GM12878 (cell line): Measurements from ENCODE around the gene HESX1. TPM values are rescaled to one million over a fixed set of nuclear protein-coding genes. Genes with fewer than 3 reads are reported as not detected.

Source experiments
- ATAC-seq: fragments of 200-7000 bp; cut with Tn5 transposase; 3 replicates; pipeline ENCODE4 v1.9.1; 2020; ENCODE audit warnings: mild to moderate bottlenecking, moderate library complexity
- BruUV-seq: library from RNA; stranded (reverse); fragments of 400-500 nt; replicated peaks from 2 replicates; lab custom pipeline; 2021; lab: Mats Ljungman, UMichigan
- CTCF ChIA-PET: fragments of 300-600 bp; sonication (Branson Sonifier 250); formaldehyde crosslinking; extraction: SDS; loops from one replicate; lab custom pipeline; 2021; ENCODE audit warnings: inconsistent platforms; lab: Yijun Ruan, JAX
- POLR2A ChIA-PET: fragments of 350-600 bp; formaldehyde crosslinking; extraction: SDS; loops from one replicate; lab custom pipeline; 2021; ENCODE audit warnings: inconsistent platforms; lab: Charles Lee
- RAD21 ChIA-PET: fragments of 300-600 bp; sonication (Branson Sonifier 250); formaldehyde crosslinking; loops from one replicate; lab custom pipeline; 2023; ENCODE audit warnings: antibody characterized with exemption; ENCODE audit not compliant: unreplicated experiment; lab: Charles Lee
- SMC1A ChIA-PET: fragments of 300-600 bp; sonication (Branson Sonifier 250); formaldehyde crosslinking; loops from one replicate; lab custom pipeline; 2023; ENCODE audit not compliant: unreplicated experiment, uncharacterized antibody; lab: Charles Lee
- DNase-seq: peaks from one replicate; pipeline ENCODE4 v3.0.0-alpha.2; 2011; ENCODE audit warnings: low read depth, low spot score
- FAIRE-seq: peaks from 3 replicates; lab custom pipeline; 2011; peaks lifted over from hg19 to GRCh38; lab: Jason Lieb, UNC
- H2AFZ ChIP-seq: 2 replicates; pipeline ENCODE4 v1.6.0; 2011; ENCODE audit warnings: low read depth, low read length, control low read depth; ENCODE audit not compliant: control insufficient read depth
- H3K27ac ChIP-seq: 2 replicates; pipeline ENCODE4 v1.5.1; 2011; ENCODE audit warnings: control low read depth; ENCODE audit not compliant: control insufficient read depth, insufficient read depth
- H3K27me3 ChIP-seq, 2 experiments: replicated peaks in 1 of 2; 2 replicates each; pipeline versions ENCODE4 v1.6.0 to v1.6.1; 2011; ENCODE audit warnings: low read length in 1 of 2; ENCODE audit not compliant: control insufficient read depth in 2 of 2, insufficient read depth in 2 of 2
- H3K36me3 ChIP-seq, 2 experiments: 2 replicates each; pipeline ENCODE4 v1.5.1; 2011; ENCODE audit warnings: low read length in 1 of 2; ENCODE audit not compliant: control insufficient read depth in 2 of 2, insufficient read depth in 2 of 2
- H3K4me1 ChIP-seq: 2 replicates; pipeline ENCODE4 v1.6.1; 2011; ENCODE audit warnings: mild to moderate bottlenecking, low read length, moderate library complexity, mixed read lengths; ENCODE audit not compliant: control insufficient read depth, insufficient read depth
- H3K4me2 ChIP-seq: 2 replicates; pipeline ENCODE4 v1.6.0; 2011; ENCODE audit warnings: control low read depth; ENCODE audit not compliant: control insufficient read depth, insufficient read depth
- H3K4me3 ChIP-seq: fragments of 200-600 bp; sonication (generic); 2 replicates; pipeline ENCODE4 v1.5.1; 2016
- H3K79me2 ChIP-seq: 2 replicates; pipeline ENCODE4 v1.6.0; 2011; ENCODE audit warnings: low read length; ENCODE audit not compliant: control insufficient read depth, insufficient read depth
- H3K9ac ChIP-seq: 2 replicates; pipeline ENCODE4 v1.8.0; 2011; ENCODE audit warnings: low read length, control low read depth, mixed read lengths; ENCODE audit not compliant: control insufficient read depth, insufficient read depth
- H3K9me3 ChIP-seq: replicated peaks from 3 replicates; pipeline ENCODE4 v1.5.1; 2011; ENCODE audit warnings: mild to moderate bottlenecking, low read length; ENCODE audit not compliant: control insufficient read depth, insufficient read depth
- H4K20me1 ChIP-seq: 2 replicates; pipeline ENCODE4 v1.6.0; 2011; ENCODE audit not compliant: control insufficient read depth, insufficient read depth
- BCL11A ChIP-seq: IDR thresholded peaks from 2 replicates; pipeline ENCODE4 v1.6.1; 2011; ENCODE audit warnings: low read depth, low read length
- CREM ChIP-seq: IDR thresholded peaks from 2 replicates; pipeline ENCODE4 v1.6.1; 2014; ENCODE audit warnings: antibody characterized with exemption, low read depth
- NFXL1 ChIP-seq: fragments of 450-650 bp; IDR thresholded peaks from 2 replicates; pipeline ENCODE4 v1.6.1; 2017; ENCODE audit warnings: antibody characterized with exemption, mild to moderate bottlenecking, borderline replicate concordance
- PAX5 ChIP-seq: IDR thresholded peaks from 2 replicates; pipeline ENCODE4 v1.6.1; 2011; ENCODE audit warnings: low read depth, low read length, borderline replicate concordance
- PAX8 ChIP-seq: fragments of 450-650 bp; IDR thresholded peaks from 2 replicates; pipeline ENCODE4 v1.6.1; 2017; ENCODE audit warnings: mild to moderate bottlenecking, moderate library complexity
- TAF1 ChIP-seq: IDR thresholded peaks from 2 replicates; pipeline ENCODE4 v1.6.1; 2011; ENCODE audit warnings: mild to moderate bottlenecking, low read depth, low read length, borderline replicate concordance
- WGBS: methylation state at CpG from one replicate; pipeline ENCODE4 v1.1.6; 2016; ENCODE audit warnings: low lambda C conversion rate; ENCODE audit not compliant: insufficient replicate concordance, insufficient coverage; ENCODE audit errors: missing lambda C conversion rate; 5-methylcytosine and 5-hydroxymethylcytosine counted together
- in situ Hi-C: fragments of 300-500 bp; cut with MboI; formaldehyde crosslinking; loops from 9 replicates; pipeline ENCODE4 v1.14.3; 2018; ENCODE audit warnings: mixed read lengths
- intact Hi-C: fragments of 100-400 bp; cut with micrococcal nuclease; formaldehyde crosslinking; loops from one replicate; pipeline ENCODE4 v1.14.2; 2022; ENCODE audit not compliant: unreplicated experiment
- polyA plus RNA-seq, 11 experiments: library from polyadenylated mRNA; depleted of rRNA in 4 of 11; unstranded in 6 of 11; stranded (reverse) in 5 of 11; fragments of >200 nt; fragmentation: Nextera tagmentation in 4 of 11; fragmentation: Illumina TruSeq in 1 of 11; extraction: Ambion mirVana in 4 of 11; extraction: Trizol in 1 of 11; gene quantifications; 1 replicate in 1 of 11; 2 replicates in 10 of 11; pipeline versions ENCODE4 v1.2.1 to v1.2.3, GENCODE V29; 2011 to 2016; ENCODE audit warnings: inconsistent platforms in 2 of 11, missing spikeins in 2 of 11, low read depth in 1 of 11
- total RNA-seq, 4 experiments: library from RNA; depleted of rRNA in 3 of 4; stranded (reverse); fragments of >200 nt in 3 of 4; fragmentation: Illumina TruSeq in 1 of 4; extraction: Trizol in 1 of 4; gene quantifications; 2 replicates each; pipeline versions ENCODE4 v1.2.1 to v1.2.3, GENCODE V29; 2013 to 2021
- TF ChIP-seq, protein P1 (sequence below): fragments of 450-650 bp; IDR thresholded peaks from 2 replicates; pipeline ENCODE4 v1.6.1; 2016; ENCODE audit warnings: mild to moderate bottlenecking
- TF ChIP-seq, protein P2 (sequence below): fragments of 150-350 bp; IDR thresholded peaks from 2 replicates; pipeline ENCODE4 v1.6.1; 2016; ENCODE audit warnings: low read depth, low read length
- TF ChIP-seq, protein P3 (sequence below): IDR thresholded peaks from 2 replicates; pipeline ENCODE4 v1.6.1; 2011; ENCODE audit warnings: borderline replicate concordance, low read depth, mild to moderate bottlenecking, moderate library complexity, mixed read lengths, low read length; ENCODE audit not compliant: insufficient read depth; ENCODE audit errors: extremely low read length
- TF ChIP-seq, protein P4 (sequence below): IDR thresholded peaks from 2 replicates; pipeline ENCODE4 v1.6.1; 2012; ENCODE audit warnings: low read length, inconsistent platforms

The HESX1 gene
- total and polyA plus RNA-seq, 10 of the 15 experiments (the other 5 are each of a cell fraction or from before 2014, with no cell fraction given), result 2.5 to 5.9 (median 4.3) TPM

DNA sequence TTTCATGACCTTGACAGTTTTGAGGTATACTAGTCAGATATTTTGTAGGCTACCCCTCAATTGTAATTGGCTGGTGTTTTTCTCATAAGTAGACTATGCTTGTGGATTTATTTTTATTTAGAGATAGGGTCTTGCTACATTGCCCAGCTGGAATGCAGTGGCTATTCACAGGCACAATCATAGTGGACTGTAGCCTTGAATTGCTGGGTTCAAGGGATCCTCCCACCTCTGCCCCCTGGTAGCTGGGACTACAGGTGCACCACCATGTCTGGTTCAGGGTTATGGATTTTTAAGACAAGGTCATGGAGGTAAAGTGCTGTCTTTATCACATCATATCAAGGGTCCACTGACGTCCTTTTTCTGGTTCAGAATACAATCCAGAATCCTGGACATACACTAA lies 23.7 kb downstream of the HESX1 start:
- RAD21 ChIA-PET, result no interaction called here
- H3K79me2 ChIP-seq, result no peaks in the 10 kb centered on the region
- WGBS, result 6% methylated on average over 1 of the region's 1 CpG
- H3K36me3 ChIP-seq, result no peaks in the 10 kb centered on the region
- in situ Hi-C loops, result no loop called here
- SMC1A ChIA-PET, result interaction anchor here (1.5 kb wide), 1 partner anchor 29 kb away, joined by 4 read pairs; no protein-coding TSS in a partner anchor
- no TSS peak for BruUV-seq
- TF ChIP-seq, protein P1, sequence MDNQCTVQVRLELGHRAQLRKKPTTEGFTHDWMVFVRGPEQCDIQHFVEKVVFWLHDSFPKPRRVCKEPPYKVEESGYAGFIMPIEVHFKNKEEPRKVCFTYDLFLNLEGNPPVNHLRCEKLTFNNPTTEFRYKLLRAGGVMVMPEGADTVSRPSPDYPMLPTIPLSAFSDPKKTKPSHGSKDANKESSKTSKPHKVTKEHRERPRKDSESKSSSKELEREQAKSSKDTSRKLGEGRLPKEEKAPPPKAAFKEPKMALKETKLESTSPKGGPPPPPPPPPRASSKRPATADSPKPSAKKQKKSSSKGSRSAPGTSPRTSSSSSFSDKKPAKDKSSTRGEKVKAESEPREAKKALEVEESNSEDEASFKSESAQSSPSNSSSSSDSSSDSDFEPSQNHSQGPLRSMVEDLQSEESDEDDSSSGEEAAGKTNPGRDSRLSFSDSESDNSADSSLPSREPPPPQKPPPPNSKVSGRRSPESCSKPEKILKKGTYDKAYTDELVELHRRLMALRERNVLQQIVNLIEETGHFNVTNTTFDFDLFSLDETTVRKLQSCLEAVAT, result no peak
- TF ChIP-seq CREM (no peak), PAX5 (no peak), NFXL1 (no peak), BCL11A (no peak), TAF1 (no peak), PAX8 (no peak)
- TF ChIP-seq, protein P2, sequence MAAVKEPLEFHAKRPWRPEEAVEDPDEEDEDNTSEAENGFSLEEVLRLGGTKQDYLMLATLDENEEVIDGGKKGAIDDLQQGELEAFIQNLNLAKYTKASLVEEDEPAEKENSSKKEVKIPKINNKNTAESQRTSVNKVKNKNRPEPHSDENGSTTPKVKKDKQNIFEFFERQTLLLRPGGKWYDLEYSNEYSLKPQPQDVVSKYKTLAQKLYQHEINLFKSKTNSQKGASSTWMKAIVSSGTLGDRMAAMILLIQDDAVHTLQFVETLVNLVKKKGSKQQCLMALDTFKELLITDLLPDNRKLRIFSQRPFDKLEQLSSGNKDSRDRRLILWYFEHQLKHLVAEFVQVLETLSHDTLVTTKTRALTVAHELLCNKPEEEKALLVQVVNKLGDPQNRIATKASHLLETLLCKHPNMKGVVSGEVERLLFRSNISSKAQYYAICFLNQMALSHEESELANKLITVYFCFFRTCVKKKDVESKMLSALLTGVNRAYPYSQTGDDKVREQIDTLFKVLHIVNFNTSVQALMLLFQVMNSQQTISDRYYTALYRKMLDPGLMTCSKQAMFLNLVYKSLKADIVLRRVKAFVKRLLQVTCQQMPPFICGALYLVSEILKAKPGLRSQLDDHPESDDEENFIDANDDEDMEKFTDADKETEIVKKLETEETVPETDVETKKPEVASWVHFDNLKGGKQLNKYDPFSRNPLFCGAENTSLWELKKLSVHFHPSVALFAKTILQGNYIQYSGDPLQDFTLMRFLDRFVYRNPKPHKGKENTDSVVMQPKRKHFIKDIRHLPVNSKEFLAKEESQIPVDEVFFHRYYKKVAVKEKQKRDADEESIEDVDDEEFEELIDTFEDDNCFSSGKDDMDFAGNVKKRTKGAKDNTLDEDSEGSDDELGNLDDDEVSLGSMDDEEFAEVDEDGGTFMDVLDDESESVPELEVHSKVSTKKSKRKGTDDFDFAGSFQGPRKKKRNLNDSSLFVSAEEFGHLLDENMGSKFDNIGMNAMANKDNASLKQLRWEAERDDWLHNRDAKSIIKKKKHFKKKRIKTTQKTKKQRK, result no peak
- TF ChIP-seq, protein P3, sequence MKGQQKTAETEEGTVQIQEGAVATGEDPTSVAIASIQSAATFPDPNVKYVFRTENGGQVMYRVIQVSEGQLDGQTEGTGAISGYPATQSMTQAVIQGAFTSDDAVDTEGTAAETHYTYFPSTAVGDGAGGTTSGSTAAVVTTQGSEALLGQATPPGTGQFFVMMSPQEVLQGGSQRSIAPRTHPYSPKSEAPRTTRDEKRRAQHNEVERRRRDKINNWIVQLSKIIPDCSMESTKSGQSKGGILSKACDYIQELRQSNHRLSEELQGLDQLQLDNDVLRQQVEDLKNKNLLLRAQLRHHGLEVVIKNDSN, result no peak
- TF ChIP-seq, protein P4, sequence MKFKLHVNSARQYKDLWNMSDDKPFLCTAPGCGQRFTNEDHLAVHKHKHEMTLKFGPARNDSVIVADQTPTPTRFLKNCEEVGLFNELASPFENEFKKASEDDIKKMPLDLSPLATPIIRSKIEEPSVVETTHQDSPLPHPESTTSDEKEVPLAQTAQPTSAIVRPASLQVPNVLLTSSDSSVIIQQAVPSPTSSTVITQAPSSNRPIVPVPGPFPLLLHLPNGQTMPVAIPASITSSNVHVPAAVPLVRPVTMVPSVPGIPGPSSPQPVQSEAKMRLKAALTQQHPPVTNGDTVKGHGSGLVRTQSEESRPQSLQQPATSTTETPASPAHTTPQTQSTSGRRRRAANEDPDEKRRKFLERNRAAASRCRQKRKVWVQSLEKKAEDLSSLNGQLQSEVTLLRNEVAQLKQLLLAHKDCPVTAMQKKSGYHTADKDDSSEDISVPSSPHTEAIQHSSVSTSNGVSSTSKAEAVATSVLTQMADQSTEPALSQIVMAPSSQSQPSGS, result no peak
- H4K20me1 ChIP-seq, result no peaks in the 10 kb centered on the region
- ATAC-seq, result no peak
- no peak for DNase-seq
- H3K27me3 ChIP-seq, result no peaks in the 10 kb centered on the region
- no peak overlapping the region for H3K9ac ChIP-seq
- no peak overlapping the region for H2AFZ ChIP-seq
- H3K27ac ChIP-seq, result no peak overlapping the region
- POLR2A ChIA-PET, result no interaction called here
- FAIRE-seq, result no peak
- no peaks in the 10 kb centered on the region for H3K4me1 ChIP-seq
- H3K4me3 ChIP-seq, result no peak overlapping the region
- CTCF ChIA-PET, result no interaction called here
- intact Hi-C loops, result loop anchor here (10.0 kb wide), 2 partner anchors 219 to 389 kb away; no protein-coding TSS in a partner anchor
- no peak overlapping the region for H3K4me2 ChIP-seq
- H3K9me3 ChIP-seq, result no peaks in the 10 kb centered on the region
